HepG2 (cell line): ENCODE measurements around the gene GTF3A. TPM values are rescaled to one million over a fixed set of nuclear protein-coding genes. Genes with fewer than 3 reads are reported as not detected.

ENCODE experiments used
- AKAP8 ChIP-seq: sonication (generic); formaldehyde crosslinking; IDR thresholded peaks from 2 replicates; pipeline ENCODE4 v1.5.1; 2020; ENCODE audit warnings: mild to moderate bottlenecking, missing genetic modification reagents
- ASH2L ChIP-seq: fragments of 300-600, 200-600 bp; sonication (generic); IDR thresholded peaks from 2 replicates; pipeline ENCODE4 v1.7.0; 2017; ENCODE audit warnings: low read depth, mild to moderate bottlenecking, moderate library complexity, mixed read lengths, low read length; ENCODE audit not compliant: insufficient read length
- ATF1 ChIP-seq: IDR thresholded peaks from 2 replicates; pipeline ENCODE4 v1.6.1; 2016; ENCODE audit warnings: mild to moderate bottlenecking, control low read depth
- FOXK1 ChIP-seq: sonication (generic); formaldehyde crosslinking; IDR thresholded peaks from 2 replicates; pipeline ENCODE4 v1.4.0; 2020; ENCODE audit warnings: low read depth, missing genetic modification reagents, borderline replicate concordance
- HMG20B ChIP-seq: conservative IDR thresholded peaks from 2 replicates; pipeline ENCODE4 v1.6.1; 2016; ENCODE audit warnings: missing genetic modification reagents, missing compliant biosample characterization
- MED8 ChIP-seq: sonication (generic); formaldehyde crosslinking; IDR thresholded peaks from 2 replicates; pipeline ENCODE4 v1.8.1; 2023; ENCODE audit warnings: mild to moderate bottlenecking, missing genetic modification reagents; ENCODE audit not compliant: insufficient replicate concordance
- MXD4 ChIP-seq: IDR thresholded peaks from 2 replicates; pipeline ENCODE4 v1.6.1; 2016; ENCODE audit warnings: mild to moderate bottlenecking, missing biosample characterization, missing genetic modification reagents
- PLSCR1 ChIP-seq: sonication (generic); formaldehyde crosslinking; IDR thresholded peaks from 2 replicates; pipeline ENCODE4 v1.5.0; 2020; ENCODE audit warnings: missing genetic modification reagents, mild to moderate bottlenecking, borderline replicate concordance
- SIX4 ChIP-seq: sonication (generic); formaldehyde crosslinking; IDR thresholded peaks from 2 replicates; pipeline ENCODE4 v1.4.0; 2020; ENCODE audit warnings: missing genetic modification reagents
- SNAPC5 ChIP-seq: sonication (generic); formaldehyde crosslinking; IDR thresholded peaks from 2 replicates; pipeline ENCODE4 v1.8.1; 2023; ENCODE audit warnings: mild to moderate bottlenecking, missing genetic modification reagents, borderline replicate concordance
- SP2 ChIP-seq: sonication (generic); formaldehyde crosslinking; IDR thresholded peaks from 2 replicates; pipeline ENCODE4 v1.5.1; 2020; ENCODE audit warnings: mild to moderate bottlenecking, missing genetic modification reagents
- THYN1 ChIP-seq: sonication (generic); formaldehyde crosslinking; IDR thresholded peaks from 2 replicates; pipeline ENCODE4 v1.8.1; 2023; ENCODE audit warnings: low read depth, mild to moderate bottlenecking, moderate library complexity, missing genetic modification reagents, borderline replicate concordance
- U2AF2 ChIP-seq: fragments of 200-400 bp; formaldehyde crosslinking; IDR thresholded peaks from 2 replicates; pipeline ENCODE4 v1.6.1; 2017; ENCODE audit warnings: low read depth, mild to moderate bottlenecking, low read length
- ZBED4 ChIP-seq: sonication (generic); formaldehyde crosslinking; IDR thresholded peaks from 2 replicates; pipeline ENCODE4 v1.4.0; 2020; ENCODE audit warnings: missing genetic modification reagents, borderline replicate concordance
- ZNF205 ChIP-seq: IDR thresholded peaks from 2 replicates; pipeline ENCODE4 v1.6.1; 2018; ENCODE audit warnings: missing biosample characterization, missing genetic modification reagents
- ZNF274 ChIP-seq: sonication (generic); formaldehyde crosslinking; IDR thresholded peaks from 2 replicates; pipeline ENCODE4 v1.5.1; 2020; ENCODE audit warnings: mild to moderate bottlenecking, missing genetic modification reagents
- ZNF564 ChIP-seq: sonication (generic); formaldehyde crosslinking; IDR thresholded peaks from 2 replicates; pipeline ENCODE4 v1.8.1; 2023; ENCODE audit warnings: mild to moderate bottlenecking, missing genetic modification reagents
- ZNF674 ChIP-seq: sonication (generic); formaldehyde crosslinking; IDR thresholded peaks from 2 replicates; pipeline ENCODE4 v1.5.0; 2020; ENCODE audit warnings: low read depth, mild to moderate bottlenecking, missing genetic modification reagents
- ZUFSP ChIP-seq: sonication (generic); formaldehyde crosslinking; IDR thresholded peaks from 2 replicates; pipeline ENCODE4 v1.9.0; 2021; ENCODE audit warnings: missing genetic modification reagents, mild to moderate bottlenecking, borderline replicate concordance
- polyA plus RNA-seq, 8 experiments: library from polyadenylated mRNA; depleted of rRNA in 3 of 8; stranded (reverse) in 7 of 8; unstranded in 1 of 8; fragments of >200 nt; fragmentation: Illumina TruSeq in 4 of 8; extraction: Trizol in 4 of 8; gene quantifications; 2 replicates each; pipeline versions ENCODE4 v1.2.1 to v1.2.3, GENCODE V29; 2011 to 2016; ENCODE audit warnings: low read depth in 4 of 8, missing spikeins in 1 of 8, mixed read lengths in 1 of 8; ENCODE audit not compliant: insufficient read depth in 1 of 8
- total RNA-seq, 5 experiments: library from RNA; depleted of rRNA; stranded (reverse); fragments of >200 nt; fragmentation: Illumina TruSeq; extraction: Trizol; gene quantifications; 2 replicates each; pipeline ENCODE4 v1.2.3, GENCODE V29; 2016; ENCODE audit warnings: low read depth in 1 of 5
- TF ChIP-seq, protein P1 (sequence below): sonication (generic); formaldehyde crosslinking; conservative IDR thresholded peaks from 2 replicates; pipeline ENCODE4 v1.8.0; 2022; ENCODE audit warnings: low read depth, missing genetic modification reagents

GTF3A gene
- total and polyA plus RNA-seq, 2 of the 13 experiments (the other 11 are each of a cell fraction or from before 2014, with no cell fraction given): 42.1 to 176 TPM

DNA sequence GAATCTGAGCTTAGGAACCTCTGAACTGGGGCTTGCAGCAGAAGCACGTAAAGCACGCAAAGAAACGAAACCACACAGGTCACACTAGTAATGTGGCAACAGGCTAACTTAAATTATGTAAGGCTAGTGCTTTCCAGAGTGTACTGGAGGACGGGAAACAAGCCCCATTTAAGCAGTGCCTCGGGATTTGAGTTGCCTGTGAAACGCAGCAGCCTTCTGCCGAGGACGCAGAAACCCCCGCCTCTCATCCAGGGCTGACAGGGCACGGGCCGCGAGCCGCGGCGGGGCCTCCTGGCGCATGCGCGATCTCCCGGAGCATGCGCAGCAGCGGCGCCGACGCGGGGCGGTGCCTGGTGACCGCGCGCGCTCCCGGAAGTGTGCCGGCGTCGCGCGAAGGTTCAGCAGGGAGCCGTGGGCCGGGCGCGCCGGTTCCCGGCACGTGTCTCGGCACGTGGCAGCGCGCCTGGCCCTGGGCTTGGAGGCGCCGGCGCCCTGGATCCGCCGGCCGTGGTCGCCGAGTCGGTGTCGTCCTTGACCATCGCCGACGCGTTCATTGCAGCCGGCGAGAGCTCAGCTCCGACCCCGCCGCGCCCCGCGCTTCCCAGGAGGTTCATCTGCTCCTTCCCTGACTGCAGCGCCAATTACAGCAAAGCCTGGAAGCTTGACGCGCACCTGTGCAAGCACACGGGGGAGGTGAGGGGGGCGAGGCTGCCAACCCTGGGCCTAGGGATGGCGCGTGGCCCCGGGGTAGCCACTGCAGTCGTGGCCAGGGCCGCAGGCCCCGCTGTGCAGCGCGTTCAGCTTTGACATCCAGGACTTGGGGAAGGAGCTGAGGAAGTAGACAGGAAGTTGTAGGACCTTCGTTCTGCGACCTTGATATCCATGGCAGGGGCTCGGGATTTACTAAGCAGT is at the start of gene GTF3A (continued):
- TF ChIP-seq PLSCR1 (no peak), THYN1 (CRISPR knock-in tag) (no peak), SP2 (CRISPR knock-in tag) (peak; percentile 53), SNAPC5 (CRISPR knock-in tag) (peak; percentile 90), FOXK1 (CRISPR knock-in tag) (no peak), ZNF205 (CRISPR knock-in tag) (peak; percentile 45; the same call in 1 of the 2 replicates), ZUFSP (CRISPR knock-in tag) (no peak), ZNF564 (peak; percentile 96; the same call in 1 of the 2 replicates), ASH2L (peak; percentile 77), ZNF274 (CRISPR knock-in tag) (peak; percentile 92), MED8 (CRISPR knock-in tag) (peak; percentile 89), AKAP8 (CRISPR knock-in tag) (peak; percentile 46; the same call in 1 of the 2 replicates), ZBED4 (CRISPR knock-in tag) (peak; percentile 63; the same call in 1 of the 2 replicates), MXD4 (CRISPR knock-in tag) (peak; percentile 96), HMG20B (CRISPR knock-in tag) (no peak), ATF1 (CRISPR knock-in tag) (no peak), ZNF674 (CRISPR knock-in tag) (peak; percentile 36; the same call in 1 of the 2 replicates), SIX4 (no peak), U2AF2 (no peak)
- TF ChIP-seq, protein P1, sequence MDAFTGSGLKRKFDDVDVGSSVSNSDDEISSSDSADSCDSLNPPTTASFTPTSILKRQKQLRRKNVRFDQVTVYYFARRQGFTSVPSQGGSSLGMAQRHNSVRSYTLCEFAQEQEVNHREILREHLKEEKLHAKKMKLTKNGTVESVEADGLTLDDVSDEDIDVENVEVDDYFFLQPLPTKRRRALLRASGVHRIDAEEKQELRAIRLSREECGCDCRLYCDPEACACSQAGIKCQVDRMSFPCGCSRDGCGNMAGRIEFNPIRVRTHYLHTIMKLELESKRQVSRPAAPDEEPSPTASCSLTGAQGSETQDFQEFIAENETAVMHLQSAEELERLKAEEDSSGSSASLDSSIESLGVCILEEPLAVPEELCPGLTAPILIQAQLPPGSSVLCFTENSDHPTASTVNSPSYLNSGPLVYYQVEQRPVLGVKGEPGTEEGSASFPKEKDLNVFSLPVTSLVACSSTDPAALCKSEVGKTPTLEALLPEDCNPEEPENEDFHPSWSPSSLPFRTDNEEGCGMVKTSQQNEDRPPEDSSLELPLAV: peak; percentile 86; the same call in 1 of the 2 replicates
